Subcutaneous adipose tissue (tissue), 4 donors: Measurements from ENCODE around the gene KCTD20. TPM values are rescaled to one million over a fixed set of nuclear protein-coding genes. Genes with fewer than 3 reads are reported as not detected.

Experiments used
- total RNA-seq, 4 donors: library from RNA; depleted of rRNA; stranded (reverse); fragments of >200 nt; gene quantifications; one replicate each; pipeline ENCODE4 v1.1.0, GENCODE V29; 2016
- TF ChIP-seq, protein P1 (sequence below): fragments of 450-650 bp; IDR thresholded peaks from one replicate; pipeline ENCODE4 v1.5.1; 2016; ENCODE audit warnings: low read depth, mild to moderate bottlenecking, control low read depth, antibody characterized with exemption, moderate library complexity

The KCTD20 gene
- total RNA-seq, 4 donors from 2014 or later: 74.0 to 102 (median 77.7) TPM

- TF ChIP-seq, protein P1, sequence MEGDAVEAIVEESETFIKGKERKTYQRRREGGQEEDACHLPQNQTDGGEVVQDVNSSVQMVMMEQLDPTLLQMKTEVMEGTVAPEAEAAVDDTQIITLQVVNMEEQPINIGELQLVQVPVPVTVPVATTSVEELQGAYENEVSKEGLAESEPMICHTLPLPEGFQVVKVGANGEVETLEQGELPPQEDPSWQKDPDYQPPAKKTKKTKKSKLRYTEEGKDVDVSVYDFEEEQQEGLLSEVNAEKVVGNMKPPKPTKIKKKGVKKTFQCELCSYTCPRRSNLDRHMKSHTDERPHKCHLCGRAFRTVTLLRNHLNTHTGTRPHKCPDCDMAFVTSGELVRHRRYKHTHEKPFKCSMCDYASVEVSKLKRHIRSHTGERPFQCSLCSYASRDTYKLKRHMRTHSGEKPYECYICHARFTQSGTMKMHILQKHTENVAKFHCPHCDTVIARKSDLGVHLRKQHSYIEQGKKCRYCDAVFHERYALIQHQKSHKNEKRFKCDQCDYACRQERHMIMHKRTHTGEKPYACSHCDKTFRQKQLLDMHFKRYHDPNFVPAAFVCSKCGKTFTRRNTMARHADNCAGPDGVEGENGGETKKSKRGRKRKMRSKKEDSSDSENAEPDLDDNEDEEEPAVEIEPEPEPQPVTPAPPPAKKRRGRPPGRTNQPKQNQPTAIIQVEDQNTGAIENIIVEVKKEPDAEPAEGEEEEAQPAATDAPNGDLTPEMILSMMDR: no peak
These were observed 80.7 kb downstream of the KCTD20 start for GRCh38 chr6:36523451-36523850.

- TF ChIP-seq, protein P1: no peak
These were observed 81.2 kb downstream of the KCTD20 start for GRCh38 chr6:36523936-36524499.

- TF ChIP-seq, protein P1: no peak
These were observed 82.1 kb downstream of the KCTD20 start for GRCh38 chr6:36524871-36525270.

GRCh38 chr6:36525346-36525745, 82.5 kb downstream of the KCTD20 start:
- TF ChIP-seq, protein P1: no peak

GRCh38 chr6:36526066-36526465, 83.3 kb downstream of the KCTD20 start:
- TF ChIP-seq, protein P1: no peak

DNA sequence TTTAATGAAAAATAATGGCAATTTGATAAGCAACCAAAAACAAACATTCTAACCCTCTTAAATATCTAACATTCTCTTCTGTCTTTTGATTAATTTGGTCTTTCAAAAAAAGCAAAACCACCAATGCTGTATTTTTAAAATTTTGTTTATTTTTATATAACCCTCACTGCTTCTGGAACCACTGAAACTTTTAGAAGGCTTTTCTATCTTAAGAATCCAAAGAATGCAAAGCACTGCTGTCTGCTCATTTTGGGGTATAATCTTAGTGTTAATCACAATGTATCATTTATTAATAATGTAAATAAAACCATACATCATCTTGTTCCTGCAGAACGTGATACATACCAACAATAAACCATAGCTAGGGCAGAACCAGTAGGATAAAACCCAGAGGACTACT, 90.5 kb downstream of the KCTD20 start:
- TF ChIP-seq, protein P1: no peak

DNA sequence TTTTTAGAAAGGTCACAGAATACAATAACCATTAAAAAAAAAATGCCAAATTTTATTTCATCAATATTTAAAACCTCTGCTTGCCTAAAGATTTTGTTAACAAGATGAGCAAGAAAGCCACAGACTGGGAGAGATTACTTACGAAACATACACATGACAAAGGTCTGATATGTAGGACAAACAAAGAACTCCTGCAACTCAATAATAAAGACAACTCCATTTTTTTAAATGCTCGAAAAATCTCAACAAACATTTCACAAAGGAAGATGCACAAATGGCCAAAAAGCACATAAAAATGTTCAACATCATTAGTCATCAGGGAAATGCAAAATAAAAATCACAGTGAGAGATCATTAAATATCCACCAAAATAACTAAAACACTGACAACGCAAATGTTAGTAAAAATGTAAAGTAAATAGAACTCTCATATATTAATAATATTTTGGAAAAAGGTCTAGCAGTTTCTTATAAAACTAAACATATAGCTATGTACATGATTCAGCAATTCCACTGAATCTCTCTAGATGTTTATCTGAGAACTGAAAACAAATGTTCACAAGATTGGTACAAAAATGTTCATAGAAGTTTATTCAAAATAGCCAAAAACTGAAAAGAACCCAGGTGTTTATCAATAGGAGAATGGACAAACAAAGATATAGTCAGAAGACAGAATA, 94.2 kb downstream of the KCTD20 start:
- TF ChIP-seq, protein P1: no peak
